Memory B cell (primary cell): ENCODE results near the gene COLQ.
A peak's percentile ranks its signal among the peaks of the same experiment; 100 is the strongest.

ENCODE experiments used
- ATAC-seq: fragments of 150-1000 bp; cut with Tn5 transposase; 2 replicates; pipeline ENCODE4 v1.10.0; 2021; ENCODE audit warnings: low read depth, mild to moderate bottlenecking, moderate library complexity
- DNase-seq, 2 donors: peaks; one replicate each; pipeline ENCODE4 v3.0.0; 2022; ENCODE audit warnings: low spot score in 2 of 2
- H3K27ac Mint-ChIP-seq: one replicate; pipeline ENCODE4 v1.8.0; 2022; ENCODE audit warnings: mild to moderate bottlenecking, moderate library complexity, mixed read lengths
- H3K27me3 Mint-ChIP-seq: one replicate; pipeline ENCODE4 v1.8.0; 2022; ENCODE audit warnings: mixed read lengths
- H3K36me3 Mint-ChIP-seq: one replicate; pipeline ENCODE4 v1.8.0; 2022; ENCODE audit warnings: mild to moderate bottlenecking, mixed read lengths
- H3K4me1 Mint-ChIP-seq: one replicate; pipeline ENCODE4 v1.8.0; 2022; ENCODE audit warnings: mixed read lengths
- H3K4me3 Mint-ChIP-seq: one replicate; pipeline ENCODE4 v1.8.0; 2022; ENCODE audit warnings: mild to moderate bottlenecking, moderate library complexity, mixed read lengths
- H3K9me3 Mint-ChIP-seq: one replicate; pipeline ENCODE4 v1.8.0; 2022; ENCODE audit warnings: mixed read lengths

Gene COLQ

GRCh38 chr3:15521573-15521965 lies at the start of gene COLQ:
COLQ (minus strand) TSS chr3:15521706; CDS start chr3:15521625, 81 bp downstream.
- DNase-seq (no peak), ATAC-seq (no peak)
- no peak within 1 kb of the TSS for H3K4me3 Mint-ChIP-seq
- peaks cover 1% of the 10 kb centered on the region for H3K9me3 Mint-ChIP-seq
- peaks cover 8% of the 10 kb centered on the region for H3K4me1 Mint-ChIP-seq
- H3K36me3 Mint-ChIP-seq: no peaks in the 10 kb centered on the region
- no peak within 1 kb of the TSS for H3K27ac Mint-ChIP-seq
- H3K27me3 Mint-ChIP-seq: no peaks in the 10 kb centered on the region

GRCh38 chr3:15563190-15563589 lies 41.7 kb upstream of the COLQ start:
- ATAC-seq (no peak), DNase-seq (no peak)
- Mint-ChIP-seq H3K9me3 (no peaks in the 10 kb centered on the region), H3K36me3 (peaks cover 26% of the 10 kb centered on the region), H3K4me1 (no peaks in the 10 kb centered on the region), H3K4me3 (no peak overlapping the region), H3K27ac (peak overlapping the region; percentile 9), H3K27me3 (no peaks in the 10 kb centered on the region)

- H3K4me3 Mint-ChIP-seq: no peak overlapping the region
- no peaks in the 10 kb centered on the region for H3K9me3 Mint-ChIP-seq
- peaks cover 22% of the 10 kb centered on the region for H3K36me3 Mint-ChIP-seq
- no peak for ATAC-seq
- DNase-seq: no peak
- no peaks in the 10 kb centered on the region for H3K27me3 Mint-ChIP-seq
- H3K27ac Mint-ChIP-seq: no peak overlapping the region
- H3K4me1 Mint-ChIP-seq: no peaks in the 10 kb centered on the region
Observed at GRCh38 chr3:15562560-15562959, 41.1 kb upstream of the COLQ start.

GRCh38 chr3:15558581-15558980 lies 37.1 kb upstream of the COLQ start:
- no peak for DNase-seq
- H3K4me1 Mint-ChIP-seq: peaks cover 12% of the 10 kb centered on the region
- H3K4me3 Mint-ChIP-seq: no peak overlapping the region
- H3K27me3 Mint-ChIP-seq: no peaks in the 10 kb centered on the region
- no peak overlapping the region for H3K27ac Mint-ChIP-seq
- H3K9me3 Mint-ChIP-seq: no peaks in the 10 kb centered on the region
- peaks cover 13% of the 10 kb centered on the region for H3K36me3 Mint-ChIP-seq
- ATAC-seq: no peak

GRCh38 chr3:15557511-15557946 lies 36.0 kb upstream of the COLQ start:
- Mint-ChIP-seq H3K4me3 (no peak overlapping the region), H3K27ac (no peak overlapping the region), H3K4me1 (peaks cover 12% of the 10 kb centered on the region), H3K9me3 (no peaks in the 10 kb centered on the region), H3K27me3 (no peaks in the 10 kb centered on the region), H3K36me3 (peaks cover 6% of the 10 kb centered on the region)
- ATAC-seq: peak; percentile 40
- DNase-seq: peak; percentile 50 to 72

GRCh38 chr3:15556512-15556911 lies 35.0 kb upstream of the COLQ start:
- Mint-ChIP-seq H3K27ac (peak overlapping the region; percentile 89), H3K9me3 (no peaks in the 10 kb centered on the region), H3K27me3 (no peaks in the 10 kb centered on the region), H3K36me3 (peaks cover 5% of the 10 kb centered on the region), H3K4me1 (peaks cover 12% of the 10 kb centered on the region), H3K4me3 (peak overlapping the region; percentile 63)
- peak; percentile 92 for ATAC-seq
- peak; percentile 30 to 59 for DNase-seq

GRCh38 chr3:15553749-15554148 lies 32.2 kb upstream of the COLQ start:
- Mint-ChIP-seq H3K27me3 (no peaks in the 10 kb centered on the region), H3K4me1 (peaks cover 12% of the 10 kb centered on the region), H3K9me3 (no peaks in the 10 kb centered on the region), H3K27ac (no peak overlapping the region), H3K4me3 (no peak overlapping the region), H3K36me3 (peaks cover 10% of the 10 kb centered on the region)
- DNase-seq (no peak), ATAC-seq (no peak)

GRCh38 chr3:15551902-15552301 lies 30.4 kb upstream of the COLQ start:
- H3K4me3 Mint-ChIP-seq: no peak overlapping the region
- peaks cover 12% of the 10 kb centered on the region for H3K4me1 Mint-ChIP-seq
- H3K36me3 Mint-ChIP-seq: peaks cover 10% of the 10 kb centered on the region
- H3K27ac Mint-ChIP-seq: no peak overlapping the region
- DNase-seq (no peak), ATAC-seq (no peak)
- H3K27me3 Mint-ChIP-seq: no peaks in the 10 kb centered on the region
- peaks cover under 1% of the 10 kb centered on the region for H3K9me3 Mint-ChIP-seq

- H3K9me3 Mint-ChIP-seq: peaks cover 8% of the 10 kb centered on the region
- peaks cover under 1% of the 10 kb centered on the region for H3K4me1 Mint-ChIP-seq
- H3K36me3 Mint-ChIP-seq: peaks cover 13% of the 10 kb centered on the region
- no peak overlapping the region for H3K4me3 Mint-ChIP-seq
- H3K27ac Mint-ChIP-seq: no peak overlapping the region
- no peaks in the 10 kb centered on the region for H3K27me3 Mint-ChIP-seq
- no peak for DNase-seq
- ATAC-seq: no peak
Observed at GRCh38 chr3:15549846-15550245, 28.3 kb upstream of the COLQ start.

GRCh38 chr3:15542614-15543013 lies 21.1 kb upstream of the COLQ start:
- peaks cover 8% of the 10 kb centered on the region for H3K9me3 Mint-ChIP-seq
- no peak overlapping the region for H3K27ac Mint-ChIP-seq
- no peak for ATAC-seq

GRCh38 chr3:15541371-15541770 lies 19.9 kb upstream of the COLQ start:
- Mint-ChIP-seq H3K4me1 (peaks cover 3% of the 10 kb centered on the region), H3K27ac (no peak overlapping the region), H3K4me3 (no peak overlapping the region), H3K27me3 (no peaks in the 10 kb centered on the region), H3K9me3 (peaks cover 4% of the 10 kb centered on the region), H3K36me3 (no peaks in the 10 kb centered on the region)
- DNase-seq (no peak), ATAC-seq (no peak)

More at GRCh38 chr3:15542614-15543013, 21.1 kb upstream of the COLQ start:
- peaks cover 3% of the 10 kb centered on the region for H3K36me3 Mint-ChIP-seq
- no peak overlapping the region for H3K4me3 Mint-ChIP-seq
- no peak for DNase-seq
- no peaks in the 10 kb centered on the region for H3K4me1 Mint-ChIP-seq
- no peaks in the 10 kb centered on the region for H3K27me3 Mint-ChIP-seq

GRCh38 chr3:15539066-15539465 lies 17.6 kb upstream of the COLQ start:
- Mint-ChIP-seq H3K4me1 (peaks cover 3% of the 10 kb centered on the region), H3K27me3 (no peaks in the 10 kb centered on the region), H3K36me3 (no peaks in the 10 kb centered on the region), H3K9me3 (no peaks in the 10 kb centered on the region), H3K27ac (no peak overlapping the region), H3K4me3 (no peak overlapping the region)
- no peak for ATAC-seq
- DNase-seq: no peak

- no peaks in the 10 kb centered on the region for H3K9me3 Mint-ChIP-seq
- no peak for ATAC-seq
- peaks cover 3% of the 10 kb centered on the region for H3K4me1 Mint-ChIP-seq
- H3K36me3 Mint-ChIP-seq: no peaks in the 10 kb centered on the region
- H3K4me3 Mint-ChIP-seq: no peak overlapping the region
- H3K27me3 Mint-ChIP-seq: no peaks in the 10 kb centered on the region
- DNase-seq: no peak
- no peak overlapping the region for H3K27ac Mint-ChIP-seq
Observed at GRCh38 chr3:15538345-15538744, 16.8 kb upstream of the COLQ start.

- H3K4me3 Mint-ChIP-seq: no peak overlapping the region
- no peaks in the 10 kb centered on the region for H3K9me3 Mint-ChIP-seq
- no peaks in the 10 kb centered on the region for H3K36me3 Mint-ChIP-seq
- ATAC-seq (no peak), DNase-seq (no peak)
- peaks cover 3% of the 10 kb centered on the region for H3K4me1 Mint-ChIP-seq
- no peak overlapping the region for H3K27ac Mint-ChIP-seq
- no peaks in the 10 kb centered on the region for H3K27me3 Mint-ChIP-seq
Observed at GRCh38 chr3:15536856-15537255, 15.3 kb upstream of the COLQ start.

GRCh38 chr3:15535732-15536131 lies 14.2 kb upstream of the COLQ start:
- Mint-ChIP-seq H3K27me3 (no peaks in the 10 kb centered on the region), H3K4me1 (peaks cover 3% of the 10 kb centered on the region), H3K27ac (no peak overlapping the region), H3K36me3 (no peaks in the 10 kb centered on the region), H3K4me3 (no peak overlapping the region), H3K9me3 (no peaks in the 10 kb centered on the region)
- ATAC-seq (no peak), DNase-seq (no peak)
